H1 (cell line): ENCODE results near the gene NAT9. TPM values are rescaled to one million over a fixed set of nuclear protein-coding genes. Genes with fewer than 3 reads are reported as not detected.

Experiments
- CTCF ChIA-PET: fragments of 300-600 bp; sonication (Branson Sonifier 250); formaldehyde crosslinking; loops from one replicate; lab custom pipeline; 2021; ENCODE audit not compliant: partially characterized antibody; lab: Charles Lee
- POLR2A ChIA-PET: fragments of 300-600 bp; sonication (Branson Sonifier 250); formaldehyde crosslinking; loops from one replicate; lab custom pipeline; 2021; ENCODE audit warnings: inconsistent platforms; ENCODE audit not compliant: partially characterized antibody; lab: Charles Lee
- DNase-seq, 2 experiments: peaks; one replicate each; pipeline versions ENCODE4 v3.0.0 to v3.0.0-alpha.2; 2010 to 2022; ENCODE audit warnings: low spot score in 2 of 2, low read depth in 1 of 2, mixed read lengths in 1 of 2
- FAIRE-seq: peaks from 2 replicates; lab custom pipeline; 2011; peaks lifted over from hg19 to GRCh38; lab: Jason Lieb, UNC
- H2AFZ ChIP-seq: 2 replicates; pipeline ENCODE4 v1.8.1; 2012; ENCODE audit warnings: low read length, inconsistent platforms
- H2AK5ac ChIP-seq: 2 replicates; pipeline ENCODE4 v1.6.1; 2013; ENCODE audit warnings: low read depth, low read length
- H2BK120ac ChIP-seq: replicated peaks from 2 replicates; pipeline ENCODE3; 2013; ENCODE audit warnings: low read depth, low read length, inconsistent platforms
- H2BK12ac ChIP-seq: 2 replicates; pipeline ENCODE4 v1.6.1; 2013; ENCODE audit warnings: low read depth, low read length
- H2BK15ac ChIP-seq: 2 replicates; pipeline ENCODE4 v1.6.1; 2013; ENCODE audit warnings: low read length
- H2BK20ac ChIP-seq: 2 replicates; pipeline ENCODE4 v1.6.1; 2013; ENCODE audit warnings: low read length
- H2BK5ac ChIP-seq: 2 replicates; pipeline ENCODE4 v1.6.1; 2013; ENCODE audit warnings: low read depth, low read length
- H3K14ac ChIP-seq: 2 replicates; pipeline ENCODE4 v1.6.1; 2013; ENCODE audit warnings: inconsistent platforms; ENCODE audit not compliant: insufficient read length
- H3K18ac ChIP-seq: 2 replicates; pipeline ENCODE4 v1.6.1; 2013; ENCODE audit warnings: low read length; ENCODE audit errors: extremely low read depth
- H3K23ac ChIP-seq: 2 replicates; pipeline ENCODE4 v1.6.1; 2013; ENCODE audit warnings: inconsistent platforms; ENCODE audit not compliant: insufficient read length
- H3K23me2 ChIP-seq: 2 replicates; pipeline ENCODE4 v1.6.1; 2013; ENCODE audit warnings: low read depth, low read length
- H3K27ac ChIP-seq: 2 replicates; pipeline ENCODE4 v1.6.1; 2011; ENCODE audit warnings: low read depth, low read length, inconsistent platforms
- H3K27me3 ChIP-seq, 4 experiments: replicated peaks in 1 of 4; 1 replicate in 1 of 4; 2 replicates in 3 of 4; pipeline versions ENCODE4 v1.6.1 to v1.8.1; 2011 to 2013; ENCODE audit warnings: low read length in 3 of 4, mild to moderate bottlenecking in 3 of 4, inconsistent platforms in 2 of 4, mixed read lengths in 2 of 4, moderate library complexity in 1 of 4; ENCODE audit not compliant: control insufficient read depth in 3 of 4, insufficient read depth in 3 of 4; ENCODE audit errors: extremely low read depth in 1 of 4
- H3K36me3 ChIP-seq, 4 experiments: 2 replicates each; pipeline versions ENCODE4 v1.6.1 to v1.8.1; 2011 to 2013; ENCODE audit warnings: mild to moderate bottlenecking in 4 of 4, low read length in 3 of 4, moderate library complexity in 2 of 4, control low read depth in 1 of 4, inconsistent platforms in 1 of 4; ENCODE audit not compliant: insufficient read depth in 4 of 4, control insufficient read depth in 2 of 4
- H3K4ac ChIP-seq: replicated peaks from 2 replicates; pipeline ENCODE3; 2013; ENCODE audit warnings: low read length, low read depth, mixed read lengths, inconsistent platforms; ENCODE audit not compliant: insufficient read length
- H3K4me1 ChIP-seq, 4 experiments: replicated peaks in 1 of 4; 1 replicate in 1 of 4; 2 replicates in 3 of 4; pipeline versions ENCODE4 v1.6.1 to v1.8.1; 2011 to 2013; ENCODE audit warnings: low read length in 3 of 4, inconsistent platforms in 2 of 4, mixed read lengths in 1 of 4; ENCODE audit not compliant: insufficient read depth in 4 of 4, control insufficient read depth in 3 of 4
- H3K4me2 ChIP-seq, 2 experiments: 2 replicates each; pipeline versions ENCODE4 v1.6.1 to v1.8.1; 2011 to 2013; ENCODE audit warnings: low read depth in 2 of 2, low read length in 2 of 2, control low read depth in 1 of 2, inconsistent platforms in 1 of 2, mild to moderate bottlenecking in 1 of 2; ENCODE audit not compliant: insufficient read depth in 1 of 2
- H3K4me3 ChIP-seq, 4 experiments: fragments of 200-600, 300-600 bp in 1 of 4; sonication (generic), shearing (Covaris generic), sonication (Bioruptor Twin) in 1 of 4; 2 replicates each; pipeline versions ENCODE4 v1.5.1 to v1.8.1; 2011 to 2016; ENCODE audit warnings: low read length in 4 of 4, low read depth in 3 of 4, control low read depth in 2 of 4, inconsistent platforms in 2 of 4, mild to moderate bottlenecking in 2 of 4, mixed read lengths in 1 of 4, moderate library complexity in 1 of 4; ENCODE audit not compliant: insufficient read depth in 2 of 4; ENCODE audit errors: extremely low read depth in 1 of 4
- H3K56ac ChIP-seq: replicated peaks from 2 replicates; pipeline ENCODE3; 2013; ENCODE audit warnings: low read depth, mild to moderate bottlenecking, mixed read lengths, low read length, inconsistent platforms; ENCODE audit not compliant: insufficient read length
- H3K79me1 ChIP-seq: 2 replicates; pipeline ENCODE4 v1.6.1; 2013; ENCODE audit warnings: low read depth, low read length, control low read depth
- H3K79me2 ChIP-seq, 2 experiments: 2 replicates each; pipeline versions ENCODE4 v1.6.1 to v1.8.1; 2012 to 2013; ENCODE audit warnings: low read length in 2 of 2, mild to moderate bottlenecking in 2 of 2, inconsistent platforms in 1 of 2; ENCODE audit not compliant: insufficient read depth in 2 of 2, control insufficient read depth in 1 of 2
- H3K9ac ChIP-seq, 4 experiments: replicated peaks in 1 of 4; 1 replicate in 1 of 4; 2 replicates in 3 of 4; pipeline versions ENCODE4 v1.6.1 to v1.8.1; 2011 to 2013; ENCODE audit warnings: low read depth in 3 of 4, low read length in 3 of 4, control low read depth in 2 of 4, mild to moderate bottlenecking in 2 of 4, moderate library complexity in 2 of 4, inconsistent platforms in 1 of 4; ENCODE audit errors: extremely low read depth in 1 of 4
- H3K9me3 ChIP-seq, 2 experiments: 2 replicates each; pipeline versions ENCODE4 v1.6.1 to v1.8.1; 2012 to 2013; ENCODE audit warnings: mild to moderate bottlenecking in 2 of 2, moderate library complexity in 2 of 2, control low read depth in 1 of 2, inconsistent platforms in 1 of 2, low read depth in 1 of 2, low read length in 1 of 2, mixed read lengths in 1 of 2; ENCODE audit not compliant: insufficient read depth in 2 of 2
- H4K20me1 ChIP-seq, 2 experiments: replicated peaks in 1 of 2; 2 replicates each; pipeline versions ENCODE3 to v1.8.1; 2011 to 2013; ENCODE audit warnings: inconsistent platforms in 2 of 2, low read length in 2 of 2, mild to moderate bottlenecking in 1 of 2; ENCODE audit not compliant: insufficient read depth in 2 of 2, control insufficient read depth in 1 of 2
- H4K5ac ChIP-seq: 2 replicates; pipeline ENCODE4 v1.6.1; 2013; ENCODE audit warnings: low read length, low read depth, mixed read lengths, inconsistent platforms; ENCODE audit not compliant: insufficient read length
- H4K8ac ChIP-seq: 2 replicates; pipeline ENCODE4 v1.8.0; 2013; ENCODE audit warnings: mild to moderate bottlenecking, moderate library complexity, low read length, inconsistent platforms; ENCODE audit not compliant: insufficient read depth; ENCODE audit errors: extremely low read depth
- H4K91ac ChIP-seq: replicated peaks from 2 replicates; pipeline ENCODE3; 2013; ENCODE audit warnings: low read length, mixed read lengths, inconsistent platforms; ENCODE audit not compliant: insufficient read length
- CBX8 ChIP-seq: fragments of 300-800, 300-1000 bp; sonication (generic); IDR thresholded peaks from 2 replicates; pipeline ENCODE4 v1.7.1; 2016; ENCODE audit warnings: low read depth, low read length, borderline replicate concordance
- CHD2 ChIP-seq: IDR thresholded peaks from 2 replicates; pipeline ENCODE4 v1.6.1; 2012; ENCODE audit warnings: low read length, improper control_type of control experiment
- FOSL1 ChIP-seq: IDR thresholded peaks from 2 replicates; pipeline ENCODE4 v1.6.1; 2011; ENCODE audit warnings: mild to moderate bottlenecking, low read depth, low read length, moderate library complexity; ENCODE audit not compliant: insufficient read depth
- GTF2F1 ChIP-seq: IDR thresholded peaks from 2 replicates; pipeline ENCODE4 v1.6.1; 2012; ENCODE audit warnings: low read depth, low read length, improper control_type of control experiment, borderline replicate concordance
- JUND ChIP-seq: IDR thresholded peaks from 2 replicates; pipeline ENCODE4 v1.6.1; 2011; ENCODE audit warnings: mild to moderate bottlenecking, improper control_type of control experiment, low read length
- KDM4A ChIP-seq: IDR thresholded peaks from one replicate; pipeline ENCODE4 v1.7.1; 2012; ENCODE audit warnings: low read depth, mild to moderate bottlenecking, moderate library complexity, low read length, inconsistent platforms; ENCODE audit not compliant: severe bottlenecking
- POLR2A ChIP-seq, 2 experiments: IDR thresholded peaks; 1 replicate in 1 of 2; 2 replicates in 1 of 2; pipeline ENCODE4 v1.6.1; 2011; ENCODE audit warnings: low read depth in 2 of 2, low read length in 2 of 2, mild to moderate bottlenecking in 2 of 2; ENCODE audit errors: control extremely low read depth in 1 of 2
- POLR2AphosphoS5 ChIP-seq: IDR thresholded peaks from 2 replicates; pipeline ENCODE4 v1.6.1; 2011; ENCODE audit warnings: low read depth, low read length
- SAP30 ChIP-seq: fragments of 300-600 bp; sonication (generic); IDR thresholded peaks from 2 replicates; pipeline ENCODE4 v1.7.1; 2012; ENCODE audit warnings: low read length, moderate library complexity, mild to moderate bottlenecking, inconsistent platforms; ENCODE audit not compliant: insufficient read depth, insufficient replicate concordance
- SIRT6 ChIP-seq: IDR thresholded peaks from one replicate; pipeline ENCODE4 v1.7.1; 2012; ENCODE audit warnings: low read length, inconsistent platforms
- SP2 ChIP-seq: IDR thresholded peaks from 2 replicates; pipeline ENCODE4 v1.6.1; 2012; ENCODE audit warnings: mild to moderate bottlenecking, low read length, inconsistent platforms
- whole genome bisulfite sequencing, 2 experiments: shearing (Covaris generic) in 1 of 2; methylation state at CpG; one replicate each; pipeline versions ENCODE4 v1.1.6 to v1.1.7; 2013 to 2015; ENCODE audit warnings: low lambda C conversion rate in 2 of 2, mixed read lengths in 2 of 2, inconsistent platforms in 1 of 2, low coverage in 1 of 2, missing lambda C conversion rate in 1 of 2; ENCODE audit not compliant: insufficient replicate concordance in 2 of 2, insufficient coverage in 1 of 2, insufficient read length in 1 of 2; ENCODE audit errors: extremely low coverage in 1 of 2, missing lambda C conversion rate in 1 of 2; 5-methylcytosine and 5-hydroxymethylcytosine counted together
- polyA plus RNA-seq, 7 experiments: library from polyadenylated mRNA; depleted of rRNA in 3 of 7; stranded (reverse) in 5 of 7; unstranded in 2 of 7; fragments of >200 nt in 5 of 7; fragments of 200-250 nt in 2 of 7; gene quantifications; 1 replicate in 5 of 7; 2 replicates in 1 of 7; 4 replicates in 1 of 7; pipeline versions ENCODE4 v1.2.1 to v1.2.3, GENCODE V29; 2011 to 2013; ENCODE audit warnings: missing spikeins in 2 of 7, mixed read lengths in 2 of 7
- total RNA-seq: library from RNA; stranded (reverse); fragmentation: NEBNext Ultra II Directional; extraction: Animal tissue kit (Norgen Biotek cat#: 25700); gene quantifications from 2 replicates; pipeline ENCODE4 v1.2.1, GENCODE V29; 2021

The NAT9 gene
- total and polyA plus RNA-seq, 2 of the 8 experiments (the other 6 are each of a cell fraction or from before 2014, with no cell fraction given), result 32.3 to 42.7 TPM

GRCh38 chr17:74815067-74815466, 38.9 kb upstream of the NAT9 start:
- Histone ChIP-seq H3K18ac (no peak overlapping the region), H3K4me3 (no peak overlapping the region), H3K9me3 (no peaks in the 10 kb centered on the region), H4K8ac (no peak overlapping the region), H3K79me1 (no peaks in the 10 kb centered on the region), H2BK120ac (no peak overlapping the region), H3K14ac (no peak overlapping the region), H3K23me2 (no peaks in the 10 kb centered on the region), H4K20me1 (peaks cover 12 to 19% of the 10 kb centered on the region in 2 experiments), H3K56ac (no peak overlapping the region), H2BK15ac (no peak overlapping the region), H3K36me3 (no peaks in the 10 kb centered on the region; a peak in 1 of 8 replicates), H4K91ac (no peak overlapping the region), H2BK12ac (no peak overlapping the region), H4K5ac (no peak overlapping the region), H3K23ac (no peak overlapping the region), H3K4me1 (peaks cover 0 to 4% (median 1%) of the 10 kb centered on the region in 4 experiments; a peak in 2 of 7 replicates), H3K4ac (no peak overlapping the region), H3K9ac (no peak overlapping the region), H3K4me2 (no peak overlapping the region), H2BK20ac (no peak overlapping the region), H2AFZ (no peak overlapping the region), H3K79me2 (no peaks in the 10 kb centered on the region), H2BK5ac (no peak overlapping the region), H3K27me3 (peaks cover 0 to 2% (median 0%) of the 10 kb centered on the region in 4 experiments; a peak in 3 of 7 replicates), H3K27ac (no peak overlapping the region), H2AK5ac (no peak overlapping the region)
- WGBS, 2 experiments, result 95% methylated on average over 7 of the region's 7 CpGs; no CpG with 5 or more reads in 1 of the 2 experiments
- no peak for DNase-seq
- ChIA-PET POLR2A (no interaction called here), CTCF (interaction anchor here (81.0 to 99.6 kb wide), 2 partner anchors 3 to 29 kb away, joined by 2981 read pairs; partner anchors contain the start of genes FDXR, GRIN2C and NAT9)
- no peak for FAIRE-seq
- TF ChIP-seq FOSL1 (no peak), SIRT6 (no peak), JUND (no peak), SAP30 (no peak), POLR2AphosphoS5 (no peak), GTF2F1 (no peak), POLR2A (IDR thresholded peaks at IDR 0.05; ENCODE audit: control extremely low read depth in 1 of 2, low read depth in 2 of 2, low read length in 2 of 2) (no peak), CHD2 (no peak), CBX8 (no peak), SP2 (no peak), KDM4A (no peak)
